ENCODE measurements around the gene CD80.

The CD80 gene

DNA sequence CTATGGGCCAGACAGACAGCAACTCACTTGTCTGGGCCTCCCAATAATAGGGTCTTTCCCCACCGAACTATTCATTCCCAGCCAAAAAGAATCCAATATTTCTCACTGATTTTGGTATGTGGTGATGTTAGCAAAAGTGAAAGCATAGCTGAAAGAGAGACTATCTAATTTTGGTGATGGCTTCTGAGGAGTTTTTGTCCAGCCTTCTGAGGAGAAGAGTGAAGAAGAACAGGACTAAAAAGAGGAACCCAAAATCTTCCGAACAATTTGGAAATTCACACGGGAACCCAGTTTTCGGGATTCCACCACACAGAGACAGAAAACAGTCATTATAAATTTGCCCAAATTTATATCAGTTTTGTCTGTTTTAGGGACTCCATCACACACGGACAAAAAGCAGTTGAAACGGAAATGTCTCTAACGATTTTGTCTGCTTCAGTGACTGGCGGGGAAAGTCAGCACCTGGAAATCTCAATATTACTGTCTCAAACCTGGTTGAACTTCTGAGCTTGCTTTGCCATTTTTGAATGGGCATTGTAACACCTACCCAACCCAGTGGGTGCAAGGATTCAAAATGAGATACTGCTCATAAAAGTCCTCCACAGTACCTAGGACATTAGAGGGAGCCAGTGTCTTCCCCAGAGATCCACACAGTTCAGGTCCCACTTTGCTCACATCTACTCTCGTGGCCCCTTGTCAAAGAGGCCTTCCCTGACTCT, 9.1 kb downstream of the CD80 start:
- DNase-seq (ENCODE audit: low read depth, low spot score), result no peak

DNA sequence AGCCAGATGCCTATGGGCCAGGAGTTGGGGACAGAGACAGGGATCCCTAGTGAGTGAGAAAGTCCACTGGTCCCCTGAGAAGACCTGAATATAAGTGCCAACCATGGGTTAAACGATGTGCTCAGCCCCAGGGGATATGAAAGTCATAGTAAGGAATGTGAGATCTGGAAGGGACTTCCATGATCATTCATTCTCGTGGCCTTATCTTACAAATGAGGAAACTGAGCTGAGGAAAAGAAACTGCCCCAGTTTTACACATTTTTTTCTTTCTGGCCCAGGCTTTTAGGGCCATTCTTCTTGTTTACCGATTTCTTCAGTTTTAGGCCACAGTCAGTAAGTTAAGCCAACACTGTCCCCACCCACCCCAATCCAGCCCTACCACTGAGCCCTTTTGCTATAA, 11.1 kb downstream of the CD80 start:
- no peak for DNase-seq (ENCODE audit: low read depth, low spot score)

DNA sequence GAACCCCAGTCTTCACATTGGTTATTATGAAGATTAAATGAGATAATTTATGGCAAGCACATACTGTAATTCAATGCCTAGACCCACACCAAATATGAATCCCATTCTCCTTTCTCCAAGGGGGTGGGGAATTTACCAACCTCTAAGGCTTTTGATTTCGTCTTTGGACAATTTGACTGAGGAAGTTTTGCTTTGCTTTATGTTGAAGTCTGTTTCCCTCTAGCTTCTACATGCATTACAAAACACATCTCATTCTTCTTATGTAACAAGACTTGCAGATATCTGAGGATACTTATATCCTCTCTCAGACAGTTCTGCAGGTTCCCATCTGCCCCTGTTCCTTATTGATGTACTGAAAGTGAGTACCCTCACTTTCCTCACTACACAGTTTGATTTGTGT, 12.2 kb downstream of the CD80 start:
- no peak for DNase-seq (ENCODE audit: low read depth, low spot score)

DNA sequence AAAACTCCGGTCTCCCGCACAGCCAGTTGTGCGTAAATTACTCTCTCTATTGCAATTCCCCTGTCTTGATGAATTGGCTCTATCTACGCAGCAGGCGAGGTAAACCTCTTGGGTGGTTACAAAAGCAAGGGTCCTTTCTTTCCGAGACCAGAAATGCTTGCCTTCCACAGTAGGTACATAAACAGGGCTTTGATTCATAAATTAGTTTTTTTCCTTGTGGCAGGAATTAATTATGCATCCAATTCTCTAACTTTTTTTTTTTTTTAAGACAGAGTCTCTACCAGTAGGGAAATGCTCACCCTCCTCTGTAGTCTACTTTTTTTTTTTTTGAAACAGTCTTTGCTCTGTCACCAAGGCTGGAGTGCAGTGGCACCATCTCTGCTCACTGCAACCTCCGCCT, 16.3 kb downstream of the CD80 start:
- DNase-seq (ENCODE audit: low read depth, low spot score), result no peak

DNA sequence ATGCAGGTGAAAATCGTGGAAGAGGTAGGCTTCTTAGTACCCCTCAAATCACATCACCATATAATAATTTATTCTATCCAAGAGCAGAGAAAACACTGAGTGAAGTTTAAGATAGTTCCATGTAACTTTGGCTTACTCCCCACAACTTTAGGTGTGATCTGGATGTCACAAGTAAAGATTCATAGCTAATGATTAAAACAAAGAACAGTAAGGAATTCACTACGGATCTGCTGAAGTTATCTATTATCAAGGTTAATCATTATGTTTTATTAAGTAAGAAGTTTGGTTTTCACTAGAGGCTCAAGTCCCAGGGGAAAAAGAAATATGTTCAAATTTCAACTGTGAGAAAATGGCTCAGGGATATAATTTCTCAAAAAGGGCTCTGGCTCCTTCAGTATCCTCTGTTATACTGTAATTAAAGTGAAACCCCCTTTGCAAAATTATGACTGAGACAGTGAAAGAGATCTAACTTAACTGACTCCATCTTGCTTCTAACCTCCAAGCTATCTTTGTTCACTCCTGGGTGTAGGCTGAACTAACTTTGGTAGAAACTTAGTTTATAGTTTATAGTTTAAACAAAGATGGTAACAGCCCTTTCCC, 17.1 kb downstream of the CD80 start:
- DNase-seq (ENCODE audit: low read depth, low spot score), result no peak

DNA sequence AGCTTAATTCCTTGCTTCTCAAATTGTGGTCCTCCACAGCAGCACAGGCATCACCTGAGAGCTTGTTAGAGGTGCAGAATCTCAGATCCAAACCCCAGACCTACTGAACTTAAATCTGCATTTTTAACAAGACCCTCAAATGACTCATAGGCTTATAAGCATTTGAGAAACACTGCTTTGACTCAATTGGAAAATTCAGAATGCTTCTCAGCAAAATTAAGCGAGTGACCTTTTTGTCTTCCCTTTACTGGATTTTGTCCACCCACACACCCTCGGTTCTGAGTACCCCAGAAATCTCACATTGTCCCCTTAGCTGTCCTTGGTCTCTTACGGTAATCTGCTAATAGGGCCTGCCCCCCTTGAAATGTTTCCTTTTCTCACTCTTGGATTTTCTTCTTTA, 17.9 kb downstream of the CD80 start:
- DNase-seq (ENCODE audit: low read depth, low spot score), result no peak

DNA sequence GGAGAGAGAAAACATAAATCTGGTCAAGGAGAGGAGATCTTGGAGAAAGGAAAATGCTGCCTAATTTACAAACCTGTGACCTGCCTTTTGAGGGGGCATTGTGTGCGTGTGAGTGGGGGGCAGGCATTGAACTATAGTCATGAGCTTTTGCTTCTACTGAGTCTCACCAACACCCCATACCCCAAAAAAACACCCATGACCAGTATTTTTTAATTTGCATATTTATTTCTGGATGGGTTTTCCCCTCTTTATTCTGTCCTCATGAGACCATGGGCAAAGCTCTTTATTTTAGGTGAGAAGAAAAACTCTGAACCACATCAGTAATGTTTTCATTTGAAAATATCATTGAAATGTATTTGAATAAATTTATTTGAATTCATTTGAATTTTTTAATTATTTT, 20.6 kb downstream of the CD80 start:
- no peak for DNase-seq (ENCODE audit: low read depth, low spot score)

DNA sequence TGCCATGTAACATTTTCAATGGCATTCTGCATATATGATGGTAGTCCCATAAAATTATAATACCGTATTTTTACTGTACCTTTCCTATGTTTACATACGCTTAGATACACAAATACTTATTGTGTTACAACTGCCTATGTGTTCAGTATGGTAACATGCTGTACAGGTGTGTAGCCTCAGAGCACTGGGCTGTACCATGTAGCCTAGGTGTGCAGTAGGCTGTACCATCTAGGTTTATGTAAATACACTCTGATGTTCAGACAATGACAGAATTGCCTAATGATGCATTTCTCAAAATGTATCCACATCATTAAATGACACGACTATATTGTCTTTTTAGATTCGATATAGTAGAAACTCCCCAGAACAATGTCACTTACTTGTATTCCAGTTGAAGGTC, 22.7 kb downstream of the CD80 start:
- no peak for DNase-seq (ENCODE audit: low read depth, low spot score)

DNA sequence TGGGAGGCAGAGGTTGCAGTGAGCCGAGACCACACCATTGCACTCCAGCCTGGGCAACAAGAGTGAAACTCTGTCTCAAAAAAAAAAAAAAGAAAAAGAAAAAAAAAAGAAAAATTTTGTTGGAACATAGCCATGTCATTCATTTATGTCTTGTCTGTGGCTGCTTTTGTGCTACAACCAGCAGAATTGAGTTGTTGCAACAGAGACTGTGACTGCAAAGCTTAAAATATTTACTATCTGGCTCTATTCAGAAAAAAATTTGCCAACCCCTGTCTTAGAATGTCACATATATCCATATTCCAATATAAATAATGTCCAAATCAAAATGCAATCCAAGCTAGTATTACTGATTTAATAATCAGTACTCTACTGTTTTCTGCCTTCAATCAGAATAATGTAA, 25.1 kb downstream of the CD80 start:
- DNase-seq (ENCODE audit: low read depth, low spot score), result no peak

DNA sequence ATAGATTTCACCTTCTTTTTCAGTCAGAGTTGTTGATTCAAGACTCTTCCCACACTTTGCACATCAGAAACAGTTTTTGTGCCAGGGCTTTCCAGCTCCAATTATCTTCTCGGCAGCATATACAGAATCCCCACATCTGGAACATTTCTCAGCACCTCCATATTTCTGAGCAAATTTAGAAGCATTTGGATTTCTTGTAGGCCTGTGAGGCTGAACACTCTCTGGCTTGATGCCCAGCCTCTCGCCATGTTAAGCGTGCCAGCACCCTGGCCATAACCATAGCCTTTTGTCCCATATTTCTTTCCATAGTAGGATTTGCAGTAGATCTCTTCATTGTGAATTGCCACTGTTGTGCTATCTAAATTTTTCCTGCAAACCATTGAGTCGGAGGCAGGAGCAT, 28.3 kb downstream of the CD80 start:
- DNase-seq (ENCODE audit: low read depth, low spot score), result no peak

DNA sequence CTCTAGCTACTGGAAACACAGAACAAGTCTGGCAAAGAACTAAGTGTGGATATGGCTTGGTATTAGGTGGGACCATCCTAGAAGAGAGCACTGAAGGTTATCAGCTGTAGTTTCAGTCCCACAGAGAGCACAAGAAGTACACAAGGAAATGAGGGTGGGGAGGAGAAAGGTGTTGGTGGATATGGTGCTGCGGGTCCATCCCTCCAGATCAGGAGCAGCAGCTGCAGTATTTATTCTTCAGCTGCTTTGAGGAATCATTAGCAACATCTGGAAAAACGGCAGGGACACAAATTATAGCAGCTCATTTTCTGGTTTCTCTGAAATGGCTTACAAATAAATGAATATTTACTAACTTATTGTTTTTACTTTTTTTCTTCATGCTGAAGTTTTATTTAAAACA, 29.0 kb downstream of the CD80 start:
- DNase-seq (ENCODE audit: low read depth, low spot score), result no peak

DNA sequence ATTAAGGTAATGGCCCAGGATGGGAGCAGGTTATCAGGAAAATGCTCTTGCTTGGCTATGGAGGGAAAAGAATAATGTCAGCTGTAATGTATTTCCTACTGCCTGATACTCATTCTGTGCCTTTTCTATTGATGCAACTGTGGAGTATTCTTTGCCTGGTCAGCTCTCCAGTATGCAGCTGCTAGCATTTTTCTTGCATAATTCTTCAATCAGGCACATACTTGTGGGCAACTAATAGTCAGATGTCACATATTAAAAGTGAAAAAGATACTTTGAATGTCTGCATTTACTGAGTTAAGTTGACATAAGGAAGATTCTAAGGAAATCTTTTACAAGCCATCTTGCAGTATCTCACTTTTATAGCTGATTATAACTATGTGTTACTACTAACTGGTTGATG, 29.5 kb downstream of the CD80 start:
- DNase-seq (ENCODE audit: low read depth, low spot score), result peak; percentile 38

DNA sequence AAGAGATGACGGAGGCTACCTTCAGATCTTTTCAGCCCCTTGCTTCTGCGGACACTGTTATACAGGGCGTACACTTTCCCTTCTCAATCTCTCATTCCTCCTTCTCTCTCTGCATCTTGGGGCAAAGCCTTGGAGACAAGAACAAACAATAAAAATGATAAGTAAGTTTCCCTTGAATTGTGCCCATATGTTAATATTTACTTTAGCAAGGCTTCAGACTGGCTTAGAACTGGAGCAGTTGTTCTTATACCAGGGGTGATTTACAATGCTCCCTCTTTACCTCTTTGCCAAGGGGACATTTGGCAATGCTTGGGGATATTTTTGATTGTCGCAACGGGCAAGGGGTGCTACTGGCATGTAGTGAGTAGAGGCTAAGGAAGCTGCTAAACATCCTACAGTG, 31.7 kb downstream of the CD80 start:
- DNase-seq (ENCODE audit: low read depth, low spot score), result no peak

DNA sequence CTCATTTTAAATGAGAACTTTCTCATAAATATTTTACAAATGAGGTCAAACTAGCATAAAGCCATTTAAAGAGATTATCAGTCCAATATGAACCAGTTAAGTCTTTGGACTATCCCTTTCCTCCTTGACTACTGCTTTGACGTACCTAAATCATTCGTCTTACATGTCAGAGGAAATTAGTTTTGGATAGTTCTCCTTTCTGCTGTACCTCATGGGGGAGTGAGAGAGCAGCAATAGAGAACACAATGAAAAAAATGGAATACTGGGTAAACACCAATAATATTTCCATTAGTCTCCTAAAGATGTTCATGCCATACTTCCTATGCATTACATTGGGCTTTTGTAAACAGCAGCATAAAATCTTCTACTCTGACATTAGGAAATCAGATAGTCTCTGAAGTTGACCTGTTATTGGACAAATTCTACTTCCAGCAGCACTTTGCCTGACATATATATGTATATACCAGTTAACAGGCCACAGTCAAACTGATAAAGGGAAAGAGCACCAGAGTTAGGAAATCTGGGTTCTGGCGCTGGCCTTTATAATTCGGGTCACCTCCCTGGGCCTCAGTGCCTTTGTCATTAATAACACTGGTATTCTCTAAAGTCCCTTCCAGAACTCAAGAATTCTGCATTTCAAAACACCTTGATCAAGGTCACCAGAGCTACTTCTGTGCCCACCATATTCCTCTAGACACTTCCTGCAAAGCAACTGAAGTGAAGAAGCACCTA, 34.3 kb downstream of the CD80 start:
- DNase-seq (ENCODE audit: low read depth, low spot score), result peak; percentile 40

DNA sequence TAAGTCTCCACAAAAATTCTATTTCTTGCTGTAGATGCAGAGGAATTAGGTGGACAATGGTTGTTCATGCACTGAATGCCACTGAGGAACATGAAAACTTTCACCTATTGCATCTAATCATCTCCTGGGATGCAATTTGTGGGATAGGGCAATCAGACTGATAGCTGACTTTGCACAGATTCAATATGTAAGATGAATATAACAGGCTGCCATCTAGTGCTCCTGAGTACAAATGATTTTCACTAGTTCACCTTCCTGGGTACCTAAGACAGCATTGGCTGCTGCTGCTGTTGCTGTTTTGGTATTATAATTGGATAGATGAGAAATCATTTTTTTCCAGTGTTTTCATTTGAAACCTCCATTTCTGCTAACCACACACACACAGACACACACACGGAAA, 41.4 kb downstream of the CD80 start:
- no peak for DNase-seq (ENCODE audit: low read depth, low spot score)

DNA sequence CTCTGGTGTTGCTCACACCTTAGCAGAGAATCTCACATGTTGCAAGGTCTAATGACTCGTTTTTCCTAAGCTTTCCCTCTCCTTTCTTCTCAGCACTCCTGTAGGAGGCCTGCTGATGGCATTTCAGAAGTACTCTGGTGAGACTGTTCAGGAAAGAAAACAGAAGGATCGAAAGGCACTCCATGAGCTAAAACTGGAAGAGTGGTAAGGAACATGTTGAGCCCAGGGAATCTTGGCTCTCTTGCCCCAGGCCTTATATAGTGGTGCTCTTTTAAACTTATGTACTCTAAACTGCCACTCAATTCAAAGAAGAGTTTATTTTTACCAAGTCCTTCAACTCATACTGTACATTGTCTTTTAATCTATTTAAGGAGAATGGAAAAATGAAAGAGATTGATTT, 42.3 kb downstream of the CD80 start:
- DNase-seq (ENCODE audit: low read depth, low spot score), result no peak

DNA sequence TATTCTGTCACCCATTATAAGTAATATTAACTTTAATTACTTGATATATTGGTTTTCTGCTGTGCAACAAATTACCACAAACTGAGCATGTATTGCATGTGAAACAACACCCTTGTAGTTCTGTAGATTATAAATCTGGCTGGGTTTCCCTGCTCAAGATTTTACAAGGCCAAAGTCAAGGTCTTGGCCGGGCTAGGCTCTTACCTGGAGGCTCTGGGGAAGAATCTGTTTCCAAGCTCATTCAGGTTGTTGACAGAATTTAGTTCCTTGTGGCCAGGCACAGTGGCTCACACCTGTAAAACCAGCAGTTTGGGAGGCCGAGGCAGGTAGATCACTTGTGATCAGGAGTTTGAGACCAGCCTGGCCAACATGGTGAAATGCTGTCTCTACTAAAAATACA, 44.8 kb downstream of the CD80 start:
- DNase-seq (ENCODE audit: low read depth, low spot score), result no peak

DNA sequence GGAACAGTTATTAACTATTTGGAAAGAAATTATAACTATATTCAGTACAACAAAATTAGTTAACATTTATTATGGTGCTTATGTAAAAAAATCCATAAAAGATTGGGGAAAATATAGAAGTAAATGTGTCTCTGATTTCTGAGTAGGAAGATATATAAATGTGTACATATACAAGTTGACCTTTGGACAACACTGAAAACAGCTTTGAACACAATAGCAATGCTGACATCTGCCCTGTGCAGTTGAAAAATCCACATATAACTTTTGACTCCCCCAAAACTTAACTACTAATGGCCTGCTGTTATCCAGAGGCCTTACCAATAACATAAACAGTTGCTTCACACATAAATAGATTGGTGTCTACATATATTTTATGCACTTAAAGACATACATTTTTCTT, 48.7 kb downstream of the CD80 start:
- DNase-seq (ENCODE audit: low read depth, low spot score), result no peak

DNA sequence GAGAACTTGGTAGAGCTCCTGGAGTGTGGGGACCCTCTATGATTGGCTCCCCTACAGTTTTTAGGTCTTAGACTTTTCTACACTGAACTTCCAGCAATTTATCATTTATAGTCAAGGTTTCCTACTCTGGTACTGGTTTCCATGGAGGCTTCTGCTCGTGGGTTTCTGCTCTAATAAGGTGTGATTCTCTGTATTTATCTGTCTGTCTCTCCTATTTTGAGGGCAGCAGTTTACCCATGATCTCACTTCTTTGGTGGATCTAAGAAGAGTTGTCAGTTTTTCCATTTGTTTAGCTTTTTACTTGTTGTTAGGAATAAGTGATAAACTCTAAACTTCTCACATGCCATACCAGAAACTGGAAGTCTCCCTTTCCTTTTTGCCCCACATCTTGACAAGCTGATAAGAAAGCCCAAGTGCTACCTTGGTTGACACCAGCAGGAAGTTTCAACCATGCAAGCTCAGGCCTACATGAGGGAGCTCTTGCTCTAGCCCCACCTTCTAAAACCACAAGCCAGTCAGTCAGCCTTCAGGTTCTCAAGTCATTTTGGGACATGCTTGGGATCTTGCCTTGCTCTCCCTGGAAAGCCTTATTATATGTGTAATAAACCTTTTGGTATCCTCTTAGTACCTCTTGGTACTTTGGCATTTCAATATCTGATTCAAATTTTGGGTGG, 51.1 kb downstream of the CD80 start:
- no peak for DNase-seq (ENCODE audit: low read depth, low spot score)

DNA sequence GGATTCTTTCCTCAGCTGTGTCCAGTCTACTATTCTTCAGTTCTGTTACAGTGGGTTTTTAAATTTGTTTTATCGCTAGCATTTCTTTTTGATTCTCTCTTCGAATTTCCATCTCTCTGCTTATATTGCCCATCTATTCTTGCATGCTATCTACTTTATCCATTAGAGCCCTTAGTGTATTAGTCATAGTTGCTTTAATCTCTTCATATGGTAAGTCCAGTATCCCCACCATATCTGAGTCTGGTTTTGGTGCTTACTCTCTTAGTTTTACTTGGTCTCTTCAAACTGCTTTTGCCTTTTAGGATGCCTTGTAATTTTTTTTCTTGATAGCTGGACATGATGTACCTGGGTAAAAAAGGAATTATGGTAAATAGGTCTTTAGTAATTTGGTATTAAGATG, 52.0 kb downstream of the CD80 start:
- no peak for DNase-seq (ENCODE audit: low read depth, low spot score)

DNA sequence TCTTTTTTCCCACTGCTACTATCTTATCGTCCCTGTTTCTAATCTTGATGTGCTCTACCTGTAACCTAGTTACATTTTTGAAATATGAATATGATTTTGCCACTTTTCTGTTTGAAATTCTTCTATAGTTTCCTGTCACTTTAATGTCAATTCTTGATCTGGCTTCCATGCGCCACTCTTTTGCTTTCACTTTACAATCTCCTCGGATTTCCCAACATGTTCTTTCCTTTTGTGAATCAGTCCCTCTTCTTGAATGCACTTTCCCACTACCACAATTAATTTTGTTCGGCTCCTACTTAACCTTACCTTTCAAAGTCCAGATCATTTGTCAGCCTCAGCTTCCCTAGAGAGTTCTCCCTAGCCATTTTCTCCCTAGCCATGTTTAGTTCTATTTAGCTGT, 52.8 kb downstream of the CD80 start:
- DNase-seq (ENCODE audit: low read depth, low spot score), result no peak

DNA sequence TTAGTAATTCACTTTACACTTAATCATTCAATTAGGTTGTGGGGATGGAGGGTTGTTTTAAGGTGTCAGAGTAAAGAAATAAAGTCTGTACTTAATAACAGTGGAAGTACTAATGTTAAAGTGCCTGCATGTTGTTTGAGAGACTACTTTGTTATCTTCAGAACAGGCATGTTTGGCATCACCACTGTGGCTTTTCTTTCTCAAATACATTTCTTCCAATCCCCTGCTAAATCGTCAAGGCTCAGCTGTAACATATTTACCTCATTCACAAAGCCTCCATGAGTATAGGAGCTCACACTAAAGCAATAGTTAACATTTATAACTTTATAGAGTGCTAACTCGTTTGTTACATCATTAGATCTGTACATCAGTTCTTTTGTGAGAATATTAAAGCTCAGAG, 58.5 kb downstream of the CD80 start:
- DNase-seq (ENCODE audit: low read depth, low spot score), result peak; percentile 18

DNA sequence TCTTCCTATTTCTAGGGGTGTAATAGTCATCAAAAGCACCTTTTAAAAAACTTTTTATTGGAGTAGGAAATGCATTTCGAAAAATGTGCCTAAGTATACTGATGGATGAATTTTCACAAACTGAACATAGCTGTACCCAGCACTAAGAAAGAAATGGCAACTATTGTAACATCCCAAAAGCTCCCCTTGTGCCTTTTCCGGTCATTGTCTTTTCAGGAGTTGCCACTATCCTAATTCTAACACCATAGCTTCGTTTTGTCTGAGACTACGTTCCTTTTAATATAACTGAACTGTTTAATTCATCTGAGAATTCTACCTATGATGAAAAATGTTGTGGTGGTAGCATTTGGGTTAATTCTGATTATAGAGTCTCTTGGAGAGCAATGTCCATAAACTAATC, 59.1 kb downstream of the CD80 start:
- no peak for DNase-seq (ENCODE audit: low read depth, low spot score)

All from astrocyte of the hippocampus (primary cell).